IMR-90 (cell line): ENCODE data around the gene AGTPBP1. TPM values are rescaled to one million over a fixed set of nuclear protein-coding genes. Genes with fewer than 3 reads are reported as not detected.

Source experiments
- ATAC-seq: fragments of 200-7000 bp; cut with Tn5 transposase; 2 replicates; pipeline ENCODE4 v1.9.1; 2020; ENCODE audit warnings: low read depth, mild to moderate bottlenecking, moderate library complexity
- BruUV-seq: library from RNA; stranded (reverse); fragments of 400-500 nt; replicated peaks from 2 replicates; lab custom pipeline; 2021; lab: Mats Ljungman, UMichigan
- CTCF ChIA-PET: fragments of 300-600 bp; formaldehyde crosslinking; extraction: SDS; loops from one replicate; lab custom pipeline; 2021; ENCODE audit warnings: antibody characterized with exemption; lab: Yijun Ruan, JAX
- POLR2A ChIA-PET: fragments of 300-600 bp; sonication (Branson Sonifier 250); formaldehyde crosslinking; loops from one replicate; lab custom pipeline; 2022; ENCODE audit warnings: antibody characterized with exemption; ENCODE audit not compliant: unreplicated experiment; lab: Charles Lee
- DNase-seq: peaks from one replicate; pipeline ENCODE4 v3.0.0; 2013
- H2AFZ ChIP-seq: replicated peaks from 2 replicates; pipeline ENCODE3; 2013; ENCODE audit warnings: low read length, mild to moderate bottlenecking; ENCODE audit not compliant: poor library complexity
- H2AK5ac ChIP-seq: 2 replicates; pipeline ENCODE4 v1.6.1; 2013; ENCODE audit warnings: low read depth, low read length, inconsistent platforms
- H2AK9ac ChIP-seq: replicated peaks from 2 replicates; pipeline ENCODE3; 2013; ENCODE audit warnings: mild to moderate bottlenecking, low read depth, low read length, moderate library complexity; ENCODE audit not compliant: poor library complexity
- H2BK120ac ChIP-seq: 2 replicates; pipeline ENCODE4 v1.6.1; 2013; ENCODE audit warnings: low read depth, low read length, inconsistent platforms
- H2BK15ac ChIP-seq: 3 replicates; pipeline ENCODE4 v1.6.1; 2013; ENCODE audit warnings: low read depth, low read length, inconsistent platforms
- H2BK20ac ChIP-seq: 2 replicates; pipeline ENCODE4 v1.6.1; 2013; ENCODE audit warnings: low read depth, mild to moderate bottlenecking, inconsistent platforms, low read length, moderate library complexity
- H2BK5ac ChIP-seq: 2 replicates; pipeline ENCODE4 v1.6.1; 2013; ENCODE audit warnings: mild to moderate bottlenecking, low read depth, low read length, inconsistent platforms; ENCODE audit not compliant: poor library complexity, severe bottlenecking
- H3K14ac ChIP-seq: replicated peaks from 2 replicates; pipeline ENCODE4 v1.6.1; 2013; ENCODE audit warnings: low read depth, low read length, inconsistent platforms
- H3K18ac ChIP-seq: 2 replicates; pipeline ENCODE4 v1.6.1; 2013; ENCODE audit warnings: low read depth, low read length, control low read depth
- H3K23ac ChIP-seq: 2 replicates; pipeline ENCODE4 v1.6.1; 2013; ENCODE audit warnings: low read depth, low read length, inconsistent platforms
- H3K27ac ChIP-seq: 2 replicates; pipeline ENCODE4 v1.5.1; 2013; ENCODE audit warnings: mild to moderate bottlenecking, control low read depth, low read length; ENCODE audit not compliant: insufficient read depth
- H3K27me3 ChIP-seq: 2 replicates; pipeline ENCODE4 v1.6.1; 2013; ENCODE audit warnings: low read length; ENCODE audit not compliant: control insufficient read depth, insufficient read depth
- H3K36me3 ChIP-seq: 2 replicates; pipeline ENCODE4 v1.6.1; 2013; ENCODE audit warnings: low read length, mixed read lengths; ENCODE audit not compliant: control insufficient read depth, insufficient read depth
- H3K4ac ChIP-seq: 2 replicates; pipeline ENCODE4 v1.6.1; 2013; ENCODE audit warnings: low read depth, low read length, inconsistent platforms
- H3K4me1 ChIP-seq: 2 replicates; pipeline ENCODE4 v1.6.1; 2013; ENCODE audit warnings: low read length, mixed read lengths; ENCODE audit not compliant: control insufficient read depth, insufficient read depth
- H3K4me2 ChIP-seq: 2 replicates; pipeline ENCODE4 v1.6.1; 2013; ENCODE audit warnings: low read depth, mild to moderate bottlenecking, control low read depth, low read length, moderate library complexity
- H3K4me3 ChIP-seq: 2 replicates; pipeline ENCODE4 v1.5.1; 2013; ENCODE audit warnings: low read depth, mild to moderate bottlenecking, control low read depth, low read length, moderate library complexity; ENCODE audit not compliant: insufficient read depth
- H3K56ac ChIP-seq: 2 replicates; pipeline ENCODE4 v1.6.1; 2013; ENCODE audit warnings: low read length, inconsistent platforms; ENCODE audit not compliant: insufficient read depth; ENCODE audit errors: extremely low read depth
- H3K79me1 ChIP-seq, 2 experiments: 2 replicates each; pipeline ENCODE4 v1.6.1; 2013; ENCODE audit warnings: low read length in 2 of 2, inconsistent platforms in 1 of 2, low read depth in 1 of 2
- H3K9ac ChIP-seq: 2 replicates; pipeline ENCODE4 v1.6.1; 2013; ENCODE audit warnings: low read depth, low read length, control low read depth
- H3K9me1 ChIP-seq: 2 replicates; pipeline ENCODE4 v1.6.1; 2013; ENCODE audit warnings: low read length, inconsistent platforms; ENCODE audit not compliant: insufficient read depth
- H3K9me3 ChIP-seq: 2 replicates; pipeline ENCODE4 v1.6.1; 2013; ENCODE audit warnings: low read length; ENCODE audit not compliant: control insufficient read depth, insufficient read depth
- H4K20me1 ChIP-seq: 2 replicates; pipeline ENCODE4 v1.6.1; 2013; ENCODE audit warnings: low read length, inconsistent platforms; ENCODE audit not compliant: insufficient read depth
- H4K5ac ChIP-seq: 2 replicates; pipeline ENCODE4 v1.6.1; 2013; ENCODE audit warnings: mild to moderate bottlenecking, low read depth, low read length, control low read depth
- H4K8ac ChIP-seq, 2 experiments: 2 replicates each; pipeline ENCODE4 v1.6.1; 2013; ENCODE audit warnings: low read depth in 2 of 2, low read length in 2 of 2, control low read depth in 1 of 2, inconsistent platforms in 1 of 2
- H4K91ac ChIP-seq: 2 replicates; pipeline ENCODE4 v1.6.1; 2013; ENCODE audit warnings: low read depth, low read length, inconsistent platforms; ENCODE audit not compliant: insufficient read depth
- BHLHE40 ChIP-seq: fragments of 150-350 bp; IDR thresholded peaks from 2 replicates; pipeline ENCODE4 v1.6.1; 2016; ENCODE audit warnings: mild to moderate bottlenecking, low read depth, low read length
- CEBPB ChIP-seq: IDR thresholded peaks from 2 replicates; pipeline ENCODE4 v1.6.1; 2012; ENCODE audit warnings: low read depth, low read length, improper control_type of control experiment
- CHD1 ChIP-seq: IDR thresholded peaks from 2 replicates; pipeline ENCODE4 v1.6.1; 2012; ENCODE audit warnings: low read depth, low read length, improper control_type of control experiment
- CTCF ChIP-seq: conservative IDR thresholded peaks from 2 replicates; pipeline ENCODE4 v1.5.1; 2012; ENCODE audit warnings: mild to moderate bottlenecking, low read depth, low read length, improper control_type of control experiment
- ELK1 ChIP-seq: fragments of 150-350 bp; IDR thresholded peaks from 2 replicates; pipeline ENCODE4 v1.6.1; 2016; ENCODE audit warnings: low read depth, mild to moderate bottlenecking, low read length, moderate library complexity, borderline replicate concordance
- FOS ChIP-seq: fragments of 150-350 bp; IDR thresholded peaks from 2 replicates; pipeline ENCODE4 v1.6.1; 2016; ENCODE audit warnings: low read depth, low read length
- MAFK ChIP-seq: IDR thresholded peaks from 2 replicates; pipeline ENCODE4 v1.6.1; 2012; ENCODE audit warnings: low read depth, low read length, improper control_type of control experiment
- MAZ ChIP-seq: IDR thresholded peaks from 2 replicates; pipeline ENCODE4 v1.6.1; 2012; ENCODE audit warnings: low read depth, mild to moderate bottlenecking, low read length, improper control_type of control experiment, moderate library complexity, borderline replicate concordance
- MXI1 ChIP-seq: IDR thresholded peaks from 2 replicates; pipeline ENCODE4 v1.6.1; 2012; ENCODE audit warnings: low read depth, mild to moderate bottlenecking, low read length, moderate library complexity, borderline replicate concordance
- NFE2L2 ChIP-seq: fragments of 150-350 bp; IDR thresholded peaks from 2 replicates; pipeline ENCODE4 v1.6.1; 2016; ENCODE audit warnings: low read depth, mild to moderate bottlenecking, low read length
- POLR2A ChIP-seq: IDR thresholded peaks from 2 replicates; pipeline ENCODE4 v1.6.1; 2012; ENCODE audit warnings: mild to moderate bottlenecking, low read depth, low read length
- RAD21 ChIP-seq: IDR thresholded peaks from 2 replicates; pipeline ENCODE4 v1.6.1; 2012; ENCODE audit warnings: low read length, improper control_type of control experiment
- RCOR1 ChIP-seq: IDR thresholded peaks from 2 replicates; pipeline ENCODE4 v1.6.1; 2012; ENCODE audit warnings: mild to moderate bottlenecking, low read length, improper control_type of control experiment; ENCODE audit not compliant: insufficient replicate concordance
- RFX5 ChIP-seq: IDR thresholded peaks from 2 replicates; pipeline ENCODE4 v1.8.0; 2012; ENCODE audit warnings: low read depth, mild to moderate bottlenecking, low read length, moderate library complexity
- SMC3 ChIP-seq: fragments of 150-350 bp; IDR thresholded peaks from 2 replicates; pipeline ENCODE4 v1.6.1; 2016; ENCODE audit warnings: low read depth, mild to moderate bottlenecking, antibody characterized with exemption, low read length, moderate library complexity
- USF2 ChIP-seq: fragments of 150-350 bp; IDR thresholded peaks from 2 replicates; pipeline ENCODE4 v1.6.1; 2017; ENCODE audit warnings: mild to moderate bottlenecking, antibody characterized with exemption, low read length, low read depth
- WGBS, 2 experiments: methylation state at CpG; one replicate each; pipeline versions ENCODE4 v1.1.5 to v1.1.7; 2013; ENCODE audit warnings: missing lambda C conversion rate in 2 of 2; ENCODE audit not compliant: insufficient read length in 1 of 2; ENCODE audit errors: extremely low coverage in 2 of 2; 5-methylcytosine and 5-hydroxymethylcytosine counted together
- dilution Hi-C: fragments of 300-500 bp; cut with HindIII; formaldehyde crosslinking; loops from one replicate; pipeline ENCODE4 v1.14.3; 2018; ENCODE audit warnings: low sequenced_read_pairs; ENCODE audit not compliant: unreplicated experiment
- in situ Hi-C: fragments of 300-500 bp; cut with MboI; formaldehyde crosslinking; loops from 3 replicates; pipeline ENCODE4 v1.14.3; 2019; ENCODE audit warnings: low sequenced_read_pairs, inconsistent platforms, mixed read lengths
- intact Hi-C: fragments of 100-400 bp; cut with micrococcal nuclease; formaldehyde crosslinking; loops from 2 replicates; pipeline ENCODE4 v1.10.0; 2022
- polyA plus RNA-seq, 3 experiments: library from polyadenylated mRNA; depleted of rRNA; stranded (reverse); fragments of >200 nt; gene quantifications; 2 replicates each; pipeline ENCODE4 v1.2.3, GENCODE V29; 2012; ENCODE audit warnings: low replicate concordance in 1 of 3
- total RNA-seq: library from RNA; depleted of rRNA; stranded (reverse); fragments of >200 nt; gene quantifications from 2 replicates; pipeline ENCODE4 v1.2.3, GENCODE V29; 2012

AGTPBP1 gene
- total and polyA plus RNA-seq, 2 of the 4 experiments (the other 2 are of a cell fraction), result 3.3 to 9.0 TPM

GRCh38 chr9:85530721-85531120 is 211.0 kb downstream of the AGTPBP1 start:
- no peak overlapping the region for H3K14ac ChIP-seq
- no peaks in the 10 kb centered on the region for H3K79me1 ChIP-seq
- TF ChIP-seq RAD21, result no peak
- TF ChIP-seq RFX5, result no peak
- TF ChIP-seq POLR2A, result no peak
- TF ChIP-seq MXI1, result no peak
- TF ChIP-seq USF2, result no peak
- no peak for TF ChIP-seq FOS
- no peak for TF ChIP-seq MAZ
- TF ChIP-seq CTCF, result no peak
- TF ChIP-seq MAFK, result no peak
- TF ChIP-seq SMC3, result no peak
- no peak for TF ChIP-seq CEBPB
- no peak for TF ChIP-seq NFE2L2
- no peak for TF ChIP-seq CHD1
- TF ChIP-seq BHLHE40, result no peak
- TF ChIP-seq RCOR1, result no peak
- TF ChIP-seq ELK1, result no peak
- in situ Hi-C loops, result no loop called here
- CTCF ChIA-PET, result no interaction called here
- no peak overlapping the region for H3K4me2 ChIP-seq
- no peak overlapping the region for H3K4me3 ChIP-seq
- no peaks in the 10 kb centered on the region for H3K4me1 ChIP-seq
- H3K9me3 ChIP-seq, result no peaks in the 10 kb centered on the region
- H4K5ac ChIP-seq, result no peak overlapping the region
- BruUV-seq, result no TSS peak
- no peak overlapping the region for H2AK5ac ChIP-seq
- no peak overlapping the region for H3K18ac ChIP-seq
- POLR2A ChIA-PET, result no interaction called here
- H2BK20ac ChIP-seq, result no peak overlapping the region
- DNase-seq (no peak), ATAC-seq (no peak)
- intact Hi-C loops, result no loop called here
- no peaks in the 10 kb centered on the region for H4K20me1 ChIP-seq
- dilution Hi-C loops, result no loop called here
- no peak overlapping the region for H2BK15ac ChIP-seq
- no peak overlapping the region for H2AK9ac ChIP-seq
- no peak overlapping the region for H3K4ac ChIP-seq
- no peak overlapping the region for H2BK5ac ChIP-seq
- H3K9ac ChIP-seq, result no peak overlapping the region
- H3K23ac ChIP-seq, result no peak overlapping the region
- no peaks in the 10 kb centered on the region for H3K9me1 ChIP-seq
- H3K56ac ChIP-seq, result no peak overlapping the region
- H3K27me3 ChIP-seq, result no peaks in the 10 kb centered on the region
- no peak overlapping the region for H2AFZ ChIP-seq
- no peak overlapping the region for H3K27ac ChIP-seq
- H3K36me3 ChIP-seq, result no peaks in the 10 kb centered on the region
- H4K8ac ChIP-seq, result no peak overlapping the region
- H4K91ac ChIP-seq, result no peak overlapping the region
- WGBS, 2 experiments, result 14% methylated on average over 2 of the region's 5 CpGs; no CpG with 5 or more reads in 1 of the 2 experiments
- H2BK120ac ChIP-seq, result no peak overlapping the region
